Stomach (tissue), 4 donors: ENCODE data around the gene TMEM235.

Source experiments
- CTCF ChIP-seq, 7 experiments: fragments of 450-650 bp in 4 of 7; fragments of 200-600 bp in 3 of 7; sonication (generic) in 3 of 7; IDR thresholded peaks; one replicate each; pipeline ENCODE4 v1.5.1; 2016 to 2019; ENCODE audit warnings: antibody characterized with exemption in 7 of 7, control low read depth in 2 of 7, mild to moderate bottlenecking in 1 of 7
- POLR2A ChIP-seq, 4 donors: fragments of 450-650 bp; IDR thresholded peaks; one replicate each; pipeline ENCODE4 v1.6.1; 2016; ENCODE audit warnings: antibody characterized with exemption in 4 of 4, control low read depth in 2 of 4, mild to moderate bottlenecking in 1 of 4, moderate library complexity in 1 of 4

GRCh38 chr17:78253946-78254672 lies 22.7 kb downstream of the TMEM235 start:
- peak in 1 of 7 experiments; percentile 15 for TF ChIP-seq CTCF (IDR thresholded peaks at IDR 0.05)
- TF ChIP-seq POLR2A (IDR thresholded peaks at IDR 0.05): no peak
